Ovary (tissue), 9 donors: ENCODE measurements around the gene KCNJ5. TPM values are rescaled to one million over a fixed set of nuclear protein-coding genes. Genes with fewer than 3 reads are reported as not detected.

Experiments used
- DNase-seq, 5 donors: peaks; one replicate each; pipeline ENCODE4 v3.0.0-alpha.2; 2019 to 2020
- H3K27ac ChIP-seq, 2 donors: fragments of 200-600 bp; one replicate each; pipeline versions ENCODE4 v1.5.1 to v1.8.0; 2019 to 2022
- H3K27me3 ChIP-seq: fragments of 200-600 bp; one replicate; pipeline ENCODE4 v1.8.0; 2022
- H3K36me3 ChIP-seq: fragments of 200-600 bp; sonication (generic); one replicate; pipeline ENCODE4 v1.5.1; 2019
- H3K4me1 ChIP-seq: one replicate; pipeline ENCODE4 v1.8.1; 2013; ENCODE audit warnings: mild to moderate bottlenecking, moderate library complexity; ENCODE audit not compliant: insufficient read depth
- H3K4me3 ChIP-seq: fragments of 200-600 bp; sonication (generic); one replicate; pipeline ENCODE4 v1.5.1; 2017
- H3K9me3 ChIP-seq, 2 donors: fragments of 200-600 bp in 1 of 2; sonication (generic) in 1 of 2; one replicate each; pipeline versions ENCODE4 v1.5.1 to v1.8.1; 2013 to 2019; ENCODE audit warnings: mild to moderate bottlenecking in 1 of 2, moderate library complexity in 1 of 2
- EP300 ChIP-seq: sonication (generic); formaldehyde crosslinking; IDR thresholded peaks from one replicate; pipeline ENCODE4 v1.6.1; 2017; ENCODE audit warnings: antibody characterized with exemption
- POLR2A ChIP-seq: fragments of 450-650 bp; IDR thresholded peaks from one replicate; pipeline ENCODE4 v1.6.1; 2017; ENCODE audit warnings: antibody characterized with exemption, mild to moderate bottlenecking, moderate library complexity
- WGBS, 3 donors: extraction: QIAGEN DNeasy Blood & Tissue Kit in 1 of 3; methylation state at CpG; one replicate each; pipeline versions ENCODE4 v1.1.5 to v1.1.7; 2013 to 2017; 5-methylcytosine and 5-hydroxymethylcytosine counted together
- intact Hi-C, 4 donors: fragments of 100-400 bp; cut with DNase I; formaldehyde crosslinking; loops; one replicate each; pipeline versions ENCODE4 v1.11.0 to v1.15.1; 2022 to 2023
- polyA plus RNA-seq, 2 donors: library from polyadenylated mRNA; stranded (reverse); fragments of 200-250 nt in 1 of 2; fragments of 350-450 nt in 1 of 2; fragmentation: Illumina TruSeq in 1 of 2; extraction: RNeasy Lipid Tissue Mini Kit (QIAGEN cat#74804) in 1 of 2; gene quantifications; one replicate each; pipeline ENCODE4 v1.2.3, GENCODE V29; 2013 to 2014
- total RNA-seq, 7 donors: library from RNA; depleted of rRNA in 2 of 7; stranded (reverse); fragments of >200 nt in 2 of 7; fragmentation: NEBNext Ultra II Directional in 3 of 7; extraction: Animal tissue kit (Norgen Biotek cat#: 25700) in 3 of 7; gene quantifications; one replicate each; pipeline versions ENCODE4 v1.1.0 to v1.2.4, GENCODE V29; 2016 to 2023
- TF ChIP-seq, protein P1 (sequence below), 3 donors: fragments of 450-650 bp in 2 of 3; fragments of 200-600 bp in 1 of 3; IDR thresholded peaks; one replicate each; pipeline versions ENCODE4 v1.5.1 to v1.8.0; 2016 to 2022; ENCODE audit warnings: antibody characterized with exemption in 3 of 3, mild to moderate bottlenecking in 1 of 3
- donor health status: DM: no; HTN: no; CAD: no; lungs with moderate emphysema.
- donor health status: DM: no; HTN: no; CAD: no.
- donor health status: Bipolar disorder and iron deficiency.
- donor health status: DM: yes; HTN: yes; CAD: no.
- donor health status: DM: no; HTN: no; CAD: no.
- donor health status: DM: yes; HTN: yes; CAD: no.

KCNJ5 gene
- total and polyA plus RNA-seq, 9 donors = 0.42 to 3.7 (median 2.0) TPM

- Histone ChIP-seq H3K4me1 (no peaks in the 10 kb centered on the region), H3K4me3 (no peak overlapping the region), H3K36me3 (no peaks in the 10 kb centered on the region), H3K9me3 (no peaks in the 10 kb centered on the region), H3K27ac (no peak overlapping the region), H3K27me3 (no peaks in the 10 kb centered on the region)
- intact Hi-C loops = no loop called here
- WGBS, 3 donors = 86 to 92% (median 89%) methylated on average over 15 of the region's 15 CpGs
- TF ChIP-seq EP300 = no peak
- no peak for TF ChIP-seq POLR2A
- TF ChIP-seq, protein P1, sequence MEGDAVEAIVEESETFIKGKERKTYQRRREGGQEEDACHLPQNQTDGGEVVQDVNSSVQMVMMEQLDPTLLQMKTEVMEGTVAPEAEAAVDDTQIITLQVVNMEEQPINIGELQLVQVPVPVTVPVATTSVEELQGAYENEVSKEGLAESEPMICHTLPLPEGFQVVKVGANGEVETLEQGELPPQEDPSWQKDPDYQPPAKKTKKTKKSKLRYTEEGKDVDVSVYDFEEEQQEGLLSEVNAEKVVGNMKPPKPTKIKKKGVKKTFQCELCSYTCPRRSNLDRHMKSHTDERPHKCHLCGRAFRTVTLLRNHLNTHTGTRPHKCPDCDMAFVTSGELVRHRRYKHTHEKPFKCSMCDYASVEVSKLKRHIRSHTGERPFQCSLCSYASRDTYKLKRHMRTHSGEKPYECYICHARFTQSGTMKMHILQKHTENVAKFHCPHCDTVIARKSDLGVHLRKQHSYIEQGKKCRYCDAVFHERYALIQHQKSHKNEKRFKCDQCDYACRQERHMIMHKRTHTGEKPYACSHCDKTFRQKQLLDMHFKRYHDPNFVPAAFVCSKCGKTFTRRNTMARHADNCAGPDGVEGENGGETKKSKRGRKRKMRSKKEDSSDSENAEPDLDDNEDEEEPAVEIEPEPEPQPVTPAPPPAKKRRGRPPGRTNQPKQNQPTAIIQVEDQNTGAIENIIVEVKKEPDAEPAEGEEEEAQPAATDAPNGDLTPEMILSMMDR (IDR thresholded peaks at IDR 0.05) = no peak
- DNase-seq = no peak
Observed at GRCh38 chr11:128940603-128941002, 49.4 kb downstream of the KCNJ5 start.

DNA sequence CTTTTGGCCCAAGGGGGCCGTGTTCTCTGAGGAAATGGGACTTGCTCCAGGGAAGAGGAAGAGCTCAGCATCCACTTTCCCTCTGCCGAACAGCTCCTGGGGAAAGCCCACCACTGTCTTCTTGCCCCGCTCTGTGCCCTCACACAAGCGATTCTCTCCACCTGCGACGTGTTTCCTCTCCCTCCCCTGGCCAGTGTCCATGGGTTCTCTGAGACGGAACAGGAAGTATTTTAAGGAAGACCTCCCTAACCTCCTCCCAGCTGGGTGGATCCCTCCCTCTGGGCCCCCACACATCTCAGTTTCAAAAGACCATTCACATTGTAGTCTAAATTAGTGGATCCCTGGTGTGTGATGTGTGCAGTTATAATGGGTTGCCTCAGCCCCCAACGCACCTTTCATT is 50.0 kb downstream of the KCNJ5 start:
- TF ChIP-seq EP300 = no peak
- TF ChIP-seq, protein P1 (IDR thresholded peaks at IDR 0.05) = no peak
- TF ChIP-seq POLR2A = no peak
- DNase-seq = no peak
- WGBS, 3 donors = 74 to 79% (median 76%) methylated on average over 8 of the region's 8 CpGs
- no peaks in the 10 kb centered on the region for H3K9me3 ChIP-seq
- no peaks in the 10 kb centered on the region for H3K36me3 ChIP-seq
- H3K4me3 ChIP-seq = no peak overlapping the region
- H3K27me3 ChIP-seq = no peaks in the 10 kb centered on the region
- no peaks in the 10 kb centered on the region for H3K4me1 ChIP-seq
- intact Hi-C loops = no loop called here
- no peak overlapping the region for H3K27ac ChIP-seq

DNA sequence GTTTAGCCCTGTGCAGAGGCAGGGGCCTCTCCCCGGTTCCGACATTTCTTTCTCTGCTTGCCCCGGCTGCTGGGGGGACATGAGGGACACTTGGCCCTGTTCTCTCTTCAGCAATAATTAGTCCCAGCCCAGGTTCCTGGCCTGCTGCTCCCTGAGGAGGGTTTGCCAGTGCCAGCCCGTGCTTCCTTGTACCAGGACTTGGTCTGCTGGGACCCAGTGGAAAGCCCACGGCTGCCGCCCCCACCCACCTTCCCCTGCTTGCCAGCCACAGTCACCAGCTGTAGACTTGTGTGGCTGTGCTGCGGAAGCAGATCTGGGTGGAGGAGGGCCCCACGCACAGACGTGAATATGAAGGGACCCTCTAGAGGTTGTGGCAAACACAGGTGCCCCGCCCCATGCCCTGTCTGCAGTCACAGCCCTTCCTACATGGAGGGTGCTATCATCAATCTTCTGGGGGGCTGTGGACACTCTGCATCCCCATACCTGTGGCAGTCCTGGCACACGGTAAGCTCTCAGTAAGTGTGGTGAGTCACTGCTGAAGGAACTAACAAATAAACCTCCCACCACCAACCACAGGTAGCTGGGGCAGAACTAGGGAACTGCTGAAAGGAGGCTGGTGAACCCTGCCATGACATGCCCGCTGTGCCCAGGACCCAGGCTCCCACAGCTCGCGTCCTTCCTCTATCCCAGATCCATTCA is 50.6 kb downstream of the KCNJ5 start:
- Histone ChIP-seq H3K36me3 (no peaks in the 10 kb centered on the region), H3K4me3 (no peak overlapping the region), H3K4me1 (no peaks in the 10 kb centered on the region), H3K9me3 (no peaks in the 10 kb centered on the region), H3K27me3 (no peaks in the 10 kb centered on the region), H3K27ac (no peak overlapping the region)
- WGBS, 3 donors = 90 to 94% (median 91%) methylated on average over 13 to 14 of the region's 14 CpGs
- DNase-seq = no peak
- no peak for TF ChIP-seq POLR2A
- TF ChIP-seq EP300 = no peak
- TF ChIP-seq, protein P1 (IDR thresholded peaks at IDR 0.05) = no peak
- intact Hi-C loops = no loop called here

DNA sequence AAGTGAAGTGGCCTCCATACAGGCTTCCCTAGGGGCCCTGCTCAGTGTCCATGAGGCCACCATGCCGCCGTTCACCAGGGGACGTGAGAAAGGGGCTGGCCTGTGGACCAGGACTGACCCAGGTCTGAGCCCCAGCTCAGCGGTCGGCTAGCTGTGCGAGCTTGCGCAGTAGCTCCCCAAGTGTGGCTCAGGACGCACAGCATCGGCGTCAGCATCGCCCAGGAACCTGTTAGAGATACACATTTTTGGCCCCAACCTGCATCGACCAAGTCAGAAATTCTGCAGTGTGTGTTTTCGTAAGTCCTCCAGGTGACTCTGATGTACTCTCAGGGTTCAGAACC is 51.1 kb downstream of the KCNJ5 start:
- intact Hi-C loops = no loop called here
- Histone ChIP-seq H3K27ac (no peak overlapping the region), H3K4me1 (no peaks in the 10 kb centered on the region), H3K36me3 (no peaks in the 10 kb centered on the region), H3K27me3 (no peaks in the 10 kb centered on the region), H3K9me3 (no peaks in the 10 kb centered on the region), H3K4me3 (no peak overlapping the region)
- TF ChIP-seq POLR2A = no peak
- TF ChIP-seq, protein P1 (IDR thresholded peaks at IDR 0.05) = no peak
- no peak for TF ChIP-seq EP300
- 94 to 96% (median 95%) methylated on average over 13 of the region's 13 CpGs for WGBS, 3 donors
- no peak for DNase-seq
